SK-N-SH treated with all-trans-retinoic acid at 6 μM for 48 hours (cell line): ENCODE results near the gene HSPB6.

ENCODE experiments used
- GLIS3 ChIP-seq: fragments of 250-450 bp; sonication (Bioruptor Pico); IDR thresholded peaks from 2 replicates; pipeline ENCODE4 v1.5.0; 2020; ENCODE audit warnings: mild to moderate bottlenecking, moderate library complexity
- ISL1 ChIP-seq: fragments of 250-450 bp; sonication (Bioruptor Pico); IDR thresholded peaks from 2 replicates; pipeline ENCODE4 v2.1.2; 2022; ENCODE audit warnings: mild to moderate bottlenecking, moderate library complexity
- RARB ChIP-seq: fragments of 250-450 bp; sonication (Bioruptor Pico); IDR thresholded peaks from 2 replicates; pipeline ENCODE4 v1.8.0; 2021; ENCODE audit warnings: mild to moderate bottlenecking, moderate library complexity
- ZC3H10 ChIP-seq: fragments of 250-450 bp; sonication (Bioruptor Pico); IDR thresholded peaks from 2 replicates; pipeline ENCODE4 v1.5.1; 2021; ENCODE audit warnings: mild to moderate bottlenecking, moderate library complexity
- ZFP3 ChIP-seq: fragments of 250-450 bp; sonication (Bioruptor Pico); IDR thresholded peaks from 2 replicates; pipeline ENCODE4 v1.5.0; 2020; ENCODE audit warnings: mild to moderate bottlenecking, moderate library complexity

GRCh38 chr19:35756377-35757230, at the start of gene HSPB6:
- TF ChIP-seq GLIS3 (CRISPR knock-in tag), result no peak
- TF ChIP-seq RARB, result no peak
- TF ChIP-seq ZFP3 (CRISPR knock-in tag), result no peak
- no peak for TF ChIP-seq ISL1 (CRISPR knock-in tag)
- TF ChIP-seq ZC3H10 (CRISPR knock-in tag), result no peak
